Neural crest cell (in vitro differentiated cells): ENCODE data around the gene ANKRD13D. TPM values are rescaled to one million over a fixed set of nuclear protein-coding genes. Genes with fewer than 3 reads are reported as not detected.

Source experiments
- DNase-seq: peaks from one replicate; pipeline ENCODE4 v3.0.0; 2021; ENCODE audit warnings: low read depth, mixed read lengths, low spot score
- H3K27ac Mint-ChIP-seq: one replicate; pipeline ENCODE4 v1.8.0; 2021; ENCODE audit warnings: mild to moderate bottlenecking, mixed read lengths; ENCODE audit not compliant: unreplicated experiment
- H3K27me3 Mint-ChIP-seq: 2 replicates; pipeline ENCODE4 v1.8.0; 2021; ENCODE audit warnings: low read depth, mild to moderate bottlenecking, mixed read lengths
- H3K36me3 Mint-ChIP-seq: 2 replicates; pipeline ENCODE4 v1.8.0; 2021; ENCODE audit warnings: low read depth, mild to moderate bottlenecking, mixed read lengths
- H3K4me1 Mint-ChIP-seq: 2 replicates; pipeline ENCODE4 v1.8.0; 2021; ENCODE audit warnings: mixed read lengths
- H3K4me3 Mint-ChIP-seq: one replicate; pipeline ENCODE4 v1.8.0; 2021; ENCODE audit warnings: mild to moderate bottlenecking, mixed read lengths
- H3K9me3 Mint-ChIP-seq: 2 replicates; pipeline ENCODE4 v1.8.0; 2021; ENCODE audit warnings: mixed read lengths
- total RNA-seq: library from RNA; stranded (reverse); gene quantifications from 2 replicates; pipeline ENCODE4 v1.2.1, GENCODE V29; 2021
- TF ChIP-seq, protein P1 (sequence below): fragments of 200-600 bp; sonication (generic); conservative IDR thresholded peaks from 2 replicates; pipeline ENCODE4 v1.5.0; 2021; ENCODE audit warnings: antibody characterized with exemption, mild to moderate bottlenecking

Gene ANKRD13D
- total RNA-seq, 1 donor from 2014 or later, result 71.8 TPM

DNA sequence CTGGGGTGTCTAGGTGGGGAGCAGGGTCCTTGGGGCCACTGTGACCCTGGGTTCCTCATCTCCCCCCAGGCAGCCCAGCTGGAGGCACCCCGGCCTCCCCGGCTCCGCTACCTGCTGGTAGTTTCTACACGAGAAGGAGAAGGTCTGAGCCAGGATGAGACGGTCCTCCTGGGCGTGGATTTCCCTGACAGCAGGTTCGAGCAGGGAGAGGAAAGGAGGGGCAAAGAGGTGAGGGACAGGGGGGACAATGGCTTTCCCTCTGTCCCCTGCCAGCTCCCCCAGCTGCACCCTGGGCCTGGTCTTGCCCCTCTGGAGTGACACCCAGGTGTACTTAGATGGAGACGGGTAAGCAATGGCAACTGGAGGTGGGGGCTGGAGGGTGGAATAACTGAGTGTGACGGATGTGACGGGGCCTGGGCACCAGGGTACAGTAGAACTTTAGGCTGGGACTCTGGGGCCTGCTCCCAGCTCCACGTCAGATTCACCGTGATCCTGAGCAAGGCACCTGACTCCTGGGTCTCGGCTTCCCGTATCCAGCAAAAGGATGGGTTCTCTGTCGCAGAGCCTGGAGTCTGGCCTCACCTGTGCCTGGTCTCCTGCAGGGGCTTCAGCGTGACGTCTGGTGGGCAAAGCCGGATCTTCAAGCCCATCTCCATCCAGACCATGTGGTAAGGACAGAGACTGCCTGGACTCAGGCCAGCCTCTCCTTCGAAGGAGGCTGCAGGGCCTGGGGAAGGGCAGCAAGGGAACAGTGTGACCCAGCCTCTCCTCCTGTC, 17.9 kb downstream of the ANKRD13D start:
- TF ChIP-seq, protein P1, sequence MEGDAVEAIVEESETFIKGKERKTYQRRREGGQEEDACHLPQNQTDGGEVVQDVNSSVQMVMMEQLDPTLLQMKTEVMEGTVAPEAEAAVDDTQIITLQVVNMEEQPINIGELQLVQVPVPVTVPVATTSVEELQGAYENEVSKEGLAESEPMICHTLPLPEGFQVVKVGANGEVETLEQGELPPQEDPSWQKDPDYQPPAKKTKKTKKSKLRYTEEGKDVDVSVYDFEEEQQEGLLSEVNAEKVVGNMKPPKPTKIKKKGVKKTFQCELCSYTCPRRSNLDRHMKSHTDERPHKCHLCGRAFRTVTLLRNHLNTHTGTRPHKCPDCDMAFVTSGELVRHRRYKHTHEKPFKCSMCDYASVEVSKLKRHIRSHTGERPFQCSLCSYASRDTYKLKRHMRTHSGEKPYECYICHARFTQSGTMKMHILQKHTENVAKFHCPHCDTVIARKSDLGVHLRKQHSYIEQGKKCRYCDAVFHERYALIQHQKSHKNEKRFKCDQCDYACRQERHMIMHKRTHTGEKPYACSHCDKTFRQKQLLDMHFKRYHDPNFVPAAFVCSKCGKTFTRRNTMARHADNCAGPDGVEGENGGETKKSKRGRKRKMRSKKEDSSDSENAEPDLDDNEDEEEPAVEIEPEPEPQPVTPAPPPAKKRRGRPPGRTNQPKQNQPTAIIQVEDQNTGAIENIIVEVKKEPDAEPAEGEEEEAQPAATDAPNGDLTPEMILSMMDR, result no peak
- H3K9me3 Mint-ChIP-seq, result no peaks in the 10 kb centered on the region
- peaks cover 8% of the 10 kb centered on the region for H3K4me1 Mint-ChIP-seq
- peaks cover 21% of the 10 kb centered on the region for H3K27me3 Mint-ChIP-seq
- no peak for DNase-seq
- H3K36me3 Mint-ChIP-seq, result no peaks in the 10 kb centered on the region
- no peak overlapping the region for H3K27ac Mint-ChIP-seq
- H3K4me3 Mint-ChIP-seq, result no peak overlapping the region

DNA sequence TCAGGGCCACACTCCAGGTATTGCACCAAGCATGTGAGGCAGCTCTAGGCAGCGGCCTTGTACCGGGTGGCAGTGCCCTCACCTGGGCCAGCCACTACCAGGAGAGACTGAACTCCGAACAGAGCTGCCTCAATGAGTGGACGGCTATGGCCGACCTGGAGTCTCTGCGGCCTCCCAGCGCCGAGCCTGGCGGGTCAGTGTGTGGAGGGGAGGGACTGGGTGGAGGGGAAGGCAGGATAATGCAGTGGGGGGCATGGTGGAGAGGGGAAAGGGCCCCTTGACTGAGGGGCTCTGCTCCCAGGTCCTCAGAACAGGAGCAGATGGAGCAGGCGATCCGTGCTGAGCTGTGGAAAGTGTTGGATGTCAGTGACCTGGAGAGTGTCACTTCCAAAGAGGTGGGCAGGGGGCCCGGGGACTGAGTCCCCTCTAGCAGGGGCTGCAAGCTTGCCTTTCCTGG, 18.5 kb downstream of the ANKRD13D start:
- no peak for DNase-seq

DNA sequence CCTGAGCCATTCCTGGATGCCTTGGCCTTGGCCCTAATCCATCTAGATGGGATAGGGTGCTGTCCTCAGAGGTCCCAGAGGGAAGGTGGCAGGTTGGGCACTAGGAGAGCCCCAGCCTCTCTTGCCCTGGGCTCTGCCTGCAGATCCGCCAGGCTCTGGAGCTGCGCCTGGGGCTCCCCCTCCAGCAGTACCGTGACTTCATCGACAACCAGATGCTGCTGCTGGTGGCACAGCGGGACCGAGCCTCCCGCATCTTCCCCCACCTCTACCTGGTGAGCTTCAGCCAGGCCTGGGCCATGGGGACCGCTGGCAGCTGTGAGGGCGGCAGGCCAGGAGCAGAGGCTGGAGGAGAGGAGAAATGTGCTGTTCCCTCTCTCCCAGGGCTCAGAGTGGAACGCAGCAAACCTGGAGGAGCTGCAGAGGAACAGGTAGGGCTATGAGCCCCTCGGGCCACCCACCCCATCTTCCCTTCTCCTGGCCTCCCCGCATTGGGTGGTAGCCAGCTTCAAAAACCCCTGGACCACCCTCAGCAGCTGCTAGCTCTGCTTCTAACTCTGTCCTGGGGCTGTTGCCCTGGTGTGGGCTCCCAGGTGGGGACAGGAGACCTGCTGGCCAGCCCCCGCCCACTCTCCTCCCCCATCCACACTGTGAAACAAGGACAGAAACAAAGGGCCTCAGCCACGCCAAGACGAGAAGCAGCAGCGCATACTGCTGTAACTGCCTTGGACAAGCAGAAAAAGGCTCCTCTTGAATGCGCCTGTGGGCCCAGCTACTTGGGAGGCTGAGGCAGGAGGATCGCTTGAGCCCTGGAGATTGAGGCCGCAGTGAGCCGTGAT, 19.1 kb downstream of the ANKRD13D start:
- Mint-ChIP-seq H3K4me1 (no peaks in the 10 kb centered on the region), H3K4me3 (no peak overlapping the region), H3K36me3 (no peaks in the 10 kb centered on the region), H3K9me3 (no peaks in the 10 kb centered on the region), H3K27ac (no peak overlapping the region), H3K27me3 (peaks cover 13% of the 10 kb centered on the region)
- DNase-seq, result no peak
- TF ChIP-seq, protein P1, result no peak

More for the DNA sequence above, 18.5 kb downstream of the ANKRD13D start:
- no peaks in the 10 kb centered on the region for H3K36me3 Mint-ChIP-seq
- no peak overlapping the region for H3K27ac Mint-ChIP-seq
- no peak overlapping the region for H3K4me3 Mint-ChIP-seq
- H3K9me3 Mint-ChIP-seq, result no peaks in the 10 kb centered on the region
- H3K4me1 Mint-ChIP-seq, result peaks cover 3% of the 10 kb centered on the region
- TF ChIP-seq, protein P1, result no peak
- H3K27me3 Mint-ChIP-seq, result peaks cover 16% of the 10 kb centered on the region

DNA sequence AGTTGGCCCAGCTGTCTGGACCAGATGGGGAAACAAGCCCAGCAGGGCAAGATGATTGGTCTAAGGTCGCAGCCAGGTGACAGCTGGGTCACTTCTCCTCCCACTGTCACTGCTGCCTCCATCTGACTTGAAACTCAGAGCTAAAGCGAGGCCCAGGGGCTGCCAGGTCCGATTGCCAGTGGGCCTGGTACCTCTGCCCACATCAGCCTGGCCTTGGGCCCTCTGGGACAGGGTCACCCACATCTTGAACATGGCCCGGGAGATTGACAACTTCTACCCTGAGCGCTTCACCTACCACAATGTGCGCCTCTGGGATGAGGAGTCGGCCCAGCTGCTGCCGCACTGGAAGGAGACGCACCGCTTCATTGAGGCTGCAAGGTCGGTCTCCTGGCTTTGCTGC, 20.1 kb downstream of the ANKRD13D start:
- no peak overlapping the region for H3K27ac Mint-ChIP-seq
- peaks cover 2% of the 10 kb centered on the region for H3K4me1 Mint-ChIP-seq
- TF ChIP-seq, protein P1, result no peak
- H3K36me3 Mint-ChIP-seq, result no peaks in the 10 kb centered on the region
- peaks cover 12% of the 10 kb centered on the region for H3K27me3 Mint-ChIP-seq
- H3K9me3 Mint-ChIP-seq, result no peaks in the 10 kb centered on the region
- no peak overlapping the region for H3K4me3 Mint-ChIP-seq
- DNase-seq, result no peak

DNA sequence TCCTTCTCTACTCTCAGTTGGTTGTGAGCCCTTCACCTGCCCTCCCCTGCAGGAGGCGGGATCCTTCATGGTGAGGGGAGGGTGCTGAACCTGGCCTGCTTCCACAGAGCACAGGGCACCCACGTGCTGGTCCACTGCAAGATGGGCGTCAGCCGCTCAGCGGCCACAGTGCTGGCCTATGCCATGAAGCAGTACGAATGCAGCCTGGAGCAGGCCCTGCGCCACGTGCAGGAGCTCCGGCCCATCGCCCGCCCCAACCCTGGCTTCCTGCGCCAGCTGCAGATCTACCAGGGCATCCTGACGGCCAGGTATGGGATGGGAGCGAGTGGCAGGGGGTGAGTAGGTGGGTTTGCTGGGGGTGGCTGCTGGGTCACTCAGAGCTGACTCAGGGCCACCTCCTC, 20.6 kb downstream of the ANKRD13D start:
- no peaks in the 10 kb centered on the region for H3K36me3 Mint-ChIP-seq

More for the DNA sequence above, 20.6 kb downstream of the ANKRD13D start:
- H3K27ac Mint-ChIP-seq, result peak overlapping the region; percentile 50
- no peaks in the 10 kb centered on the region for H3K9me3 Mint-ChIP-seq
- no peak overlapping the region for H3K4me3 Mint-ChIP-seq
- peaks cover 7% of the 10 kb centered on the region for H3K27me3 Mint-ChIP-seq
- no peak for DNase-seq
- peaks cover 4% of the 10 kb centered on the region for H3K4me1 Mint-ChIP-seq
- TF ChIP-seq, protein P1, result no peak
